Measurements from ENCODE around the gene SLC9A3.

Gene SLC9A3

DNA sequence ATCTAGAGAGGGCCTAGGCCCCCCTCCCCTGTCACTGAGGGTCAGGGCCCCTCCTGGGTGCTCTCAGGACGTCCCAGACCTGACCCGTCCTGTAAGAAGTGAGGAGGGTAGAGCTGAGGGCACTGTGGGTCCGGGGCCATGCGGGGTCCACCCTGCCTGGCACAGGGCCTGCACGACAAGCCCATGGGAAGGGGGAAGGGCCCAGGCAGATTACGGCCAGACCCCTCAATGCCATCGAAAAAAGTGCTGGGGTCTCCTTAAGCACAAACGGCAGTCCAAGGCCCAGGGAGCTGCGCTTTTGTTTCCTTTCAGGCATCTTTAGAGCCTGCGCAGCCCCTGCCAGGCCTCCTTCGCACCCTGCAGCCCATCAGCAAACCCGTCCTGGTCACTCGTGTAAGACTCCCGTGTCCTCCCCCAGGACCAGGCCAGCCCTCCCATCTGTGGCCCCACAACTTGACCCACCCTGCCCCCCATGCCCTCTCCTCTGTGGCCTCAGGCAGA lies 85.7 kb downstream of the SLC9A3 start:
- H3K4me1 ChIP-seq (ENCODE audit: insufficient read depth, low read length): peaks cover 10% of the 10 kb centered on the region
- H3K36me3 ChIP-seq (ENCODE audit: insufficient read depth, low read length): no peaks in the 10 kb centered on the region
- no peak overlapping the region for H3K27ac ChIP-seq (ENCODE audit: low read depth, low read length)
- H3K9ac ChIP-seq (ENCODE audit: low read length): no peak overlapping the region
- H3K27me3 ChIP-seq (ENCODE audit: control insufficient read depth in 1 of 2, insufficient read depth in 2 of 2, low read length in 2 of 2): peaks cover 0 to 10% of the 10 kb centered on the region in 2 donors
- no peak overlapping the region for H3K4me3 ChIP-seq (ENCODE audit: low read depth in 1 of 2, low read length in 2 of 2)
- H3K9me3 ChIP-seq (ENCODE audit: low read length): no peaks in the 10 kb centered on the region

GRCh38 chr5:437281-437771 lies 86.9 kb downstream of the SLC9A3 start:
- H3K4me3 ChIP-seq (ENCODE audit: low read depth in 1 of 2, low read length in 2 of 2): no peak overlapping the region
- H3K27ac ChIP-seq (ENCODE audit: low read depth, low read length): no peak overlapping the region
- no peaks in the 10 kb centered on the region for H3K9me3 ChIP-seq (ENCODE audit: low read length)
- H3K27me3 ChIP-seq (ENCODE audit: control insufficient read depth in 1 of 2, insufficient read depth in 2 of 2, low read length in 2 of 2): peaks cover 0 to 10% of the 10 kb centered on the region in 2 donors
- no peak overlapping the region for H3K9ac ChIP-seq (ENCODE audit: low read length)
- no peaks in the 10 kb centered on the region for H3K36me3 ChIP-seq (ENCODE audit: insufficient read depth, low read length)
- peaks cover 7% of the 10 kb centered on the region for H3K4me1 ChIP-seq (ENCODE audit: insufficient read depth, low read length)

GRCh38 chr5:436641-436975 lies 87.6 kb downstream of the SLC9A3 start:
- no peaks in the 10 kb centered on the region for H3K9me3 ChIP-seq (ENCODE audit: low read length)
- H3K27ac ChIP-seq (ENCODE audit: low read depth, low read length): no peak overlapping the region
- peaks cover 0 to 10% of the 10 kb centered on the region in 2 donors for H3K27me3 ChIP-seq (ENCODE audit: control insufficient read depth in 1 of 2, insufficient read depth in 2 of 2, low read length in 2 of 2)
- H3K4me1 ChIP-seq (ENCODE audit: insufficient read depth, low read length): no peaks in the 10 kb centered on the region
- no peaks in the 10 kb centered on the region for H3K36me3 ChIP-seq (ENCODE audit: insufficient read depth, low read length)
- H3K9ac ChIP-seq (ENCODE audit: low read length): no peak overlapping the region
- no peak overlapping the region for H3K4me3 ChIP-seq (ENCODE audit: low read depth in 1 of 2, low read length in 2 of 2)

- H3K4me3 ChIP-seq (ENCODE audit: low read depth in 1 of 2, low read length in 2 of 2): no peak overlapping the region
- no peak overlapping the region for H3K27ac ChIP-seq (ENCODE audit: low read depth, low read length)
- H3K4me1 ChIP-seq (ENCODE audit: insufficient read depth, low read length): no peaks in the 10 kb centered on the region
- no peaks in the 10 kb centered on the region for H3K9me3 ChIP-seq (ENCODE audit: low read length)
- H3K9ac ChIP-seq (ENCODE audit: low read length): no peak overlapping the region
- no peaks in the 10 kb centered on the region for H3K36me3 ChIP-seq (ENCODE audit: insufficient read depth, low read length)
- peaks cover 0 to 10% of the 10 kb centered on the region in 2 donors for H3K27me3 ChIP-seq (ENCODE audit: control insufficient read depth in 1 of 2, insufficient read depth in 2 of 2, low read length in 2 of 2)
Measured at GRCh38 chr5:435961-436640, 88.1 kb downstream of the SLC9A3 start.

GRCh38 chr5:435156-435790 lies 89.0 kb downstream of the SLC9A3 start:
- Histone ChIP-seq H3K36me3 (ENCODE audit: insufficient read depth, low read length) (no peaks in the 10 kb centered on the region), H3K9me3 (ENCODE audit: low read length) (no peaks in the 10 kb centered on the region), H3K4me1 (ENCODE audit: insufficient read depth, low read length) (no peaks in the 10 kb centered on the region), H3K27ac (ENCODE audit: low read depth, low read length) (no peak overlapping the region), H3K27me3 (ENCODE audit: control insufficient read depth in 1 of 2, insufficient read depth in 2 of 2, low read length in 2 of 2) (peaks cover 0 to 10% of the 10 kb centered on the region in 2 donors), H3K4me3 (ENCODE audit: low read depth in 1 of 2, low read length in 2 of 2) (no peak overlapping the region), H3K9ac (ENCODE audit: low read length) (no peak overlapping the region)

- Histone ChIP-seq H3K9me3 (ENCODE audit: low read length) (no peaks in the 10 kb centered on the region), H3K27me3 (ENCODE audit: control insufficient read depth in 1 of 2, insufficient read depth in 2 of 2, low read length in 2 of 2) (peaks cover 0 to 10% of the 10 kb centered on the region in 2 donors), H3K27ac (ENCODE audit: low read depth, low read length) (no peak overlapping the region), H3K4me3 (ENCODE audit: low read depth in 1 of 2, low read length in 2 of 2) (no peak overlapping the region), H3K36me3 (ENCODE audit: insufficient read depth, low read length) (no peaks in the 10 kb centered on the region), H3K4me1 (ENCODE audit: insufficient read depth, low read length) (no peaks in the 10 kb centered on the region), H3K9ac (ENCODE audit: low read length) (no peak overlapping the region)
Measured at GRCh38 chr5:434443-435146, 89.7 kb downstream of the SLC9A3 start.

- no peaks in the 10 kb centered on the region for H3K36me3 ChIP-seq (ENCODE audit: insufficient read depth, low read length)
- peaks cover 0 to 10% of the 10 kb centered on the region in 2 donors for H3K27me3 ChIP-seq (ENCODE audit: control insufficient read depth in 1 of 2, insufficient read depth in 2 of 2, low read length in 2 of 2)
- H3K9me3 ChIP-seq (ENCODE audit: low read length): no peaks in the 10 kb centered on the region
- H3K4me1 ChIP-seq (ENCODE audit: insufficient read depth, low read length): no peaks in the 10 kb centered on the region
- no peak overlapping the region for H3K4me3 ChIP-seq (ENCODE audit: low read depth in 1 of 2, low read length in 2 of 2)
- no peak overlapping the region for H3K9ac ChIP-seq (ENCODE audit: low read length)
- no peak overlapping the region for H3K27ac ChIP-seq (ENCODE audit: low read depth, low read length)
Measured at GRCh38 chr5:433836-434235, 90.4 kb downstream of the SLC9A3 start.

DNA sequence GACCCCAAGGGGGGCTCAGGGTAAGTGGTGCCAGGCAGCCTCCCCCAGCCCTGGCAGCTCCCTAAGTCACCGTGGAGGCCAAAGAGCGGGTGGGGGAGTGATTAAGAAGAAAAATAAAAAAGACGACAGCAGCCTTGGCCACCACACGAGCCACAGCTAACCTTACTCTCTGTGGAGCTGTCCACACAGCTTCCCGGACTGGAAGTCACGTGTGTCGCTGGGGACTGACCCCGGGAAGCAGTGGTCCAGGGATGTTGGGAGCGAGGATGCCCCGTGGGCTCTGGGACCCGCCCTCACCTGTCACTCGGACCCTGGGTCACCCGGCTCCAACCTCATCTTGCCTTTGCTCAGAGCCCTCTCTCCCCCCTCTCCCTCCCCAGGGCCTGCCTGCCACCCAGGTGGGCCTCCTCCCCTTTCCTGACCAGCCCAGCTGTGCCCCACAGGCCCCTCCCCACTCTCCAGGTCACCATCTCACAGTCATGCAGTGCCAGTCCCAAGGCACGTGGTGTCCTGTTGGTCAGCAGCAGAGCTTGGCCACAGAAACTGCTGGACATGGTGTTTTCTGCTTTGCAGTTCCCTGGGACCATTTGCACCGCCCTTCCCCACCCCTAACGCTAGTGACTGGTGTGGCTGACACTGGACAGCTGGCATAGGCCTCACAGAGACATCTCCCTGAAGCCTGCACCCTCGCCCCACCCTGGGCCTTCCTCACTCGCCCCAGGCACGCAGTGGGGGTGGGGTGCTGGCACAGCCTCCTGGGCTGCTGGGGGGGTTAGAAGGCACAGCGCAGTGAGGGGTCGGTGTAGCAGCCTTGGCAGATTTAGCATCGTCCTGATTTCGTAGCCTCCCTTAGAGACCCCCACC lies 91.1 kb downstream of the SLC9A3 start:
- Histone ChIP-seq H3K27ac (ENCODE audit: low read depth, low read length) (no peak overlapping the region), H3K4me1 (ENCODE audit: insufficient read depth, low read length) (no peaks in the 10 kb centered on the region), H3K36me3 (ENCODE audit: insufficient read depth, low read length) (no peaks in the 10 kb centered on the region), H3K9ac (ENCODE audit: low read length) (no peak overlapping the region), H3K4me3 (ENCODE audit: low read depth in 1 of 2, low read length in 2 of 2) (no peak overlapping the region), H3K9me3 (ENCODE audit: low read length) (no peaks in the 10 kb centered on the region), H3K27me3 (ENCODE audit: control insufficient read depth in 1 of 2, insufficient read depth in 2 of 2, low read length in 2 of 2) (peaks cover 0 to 10% of the 10 kb centered on the region in 2 donors)

DNA sequence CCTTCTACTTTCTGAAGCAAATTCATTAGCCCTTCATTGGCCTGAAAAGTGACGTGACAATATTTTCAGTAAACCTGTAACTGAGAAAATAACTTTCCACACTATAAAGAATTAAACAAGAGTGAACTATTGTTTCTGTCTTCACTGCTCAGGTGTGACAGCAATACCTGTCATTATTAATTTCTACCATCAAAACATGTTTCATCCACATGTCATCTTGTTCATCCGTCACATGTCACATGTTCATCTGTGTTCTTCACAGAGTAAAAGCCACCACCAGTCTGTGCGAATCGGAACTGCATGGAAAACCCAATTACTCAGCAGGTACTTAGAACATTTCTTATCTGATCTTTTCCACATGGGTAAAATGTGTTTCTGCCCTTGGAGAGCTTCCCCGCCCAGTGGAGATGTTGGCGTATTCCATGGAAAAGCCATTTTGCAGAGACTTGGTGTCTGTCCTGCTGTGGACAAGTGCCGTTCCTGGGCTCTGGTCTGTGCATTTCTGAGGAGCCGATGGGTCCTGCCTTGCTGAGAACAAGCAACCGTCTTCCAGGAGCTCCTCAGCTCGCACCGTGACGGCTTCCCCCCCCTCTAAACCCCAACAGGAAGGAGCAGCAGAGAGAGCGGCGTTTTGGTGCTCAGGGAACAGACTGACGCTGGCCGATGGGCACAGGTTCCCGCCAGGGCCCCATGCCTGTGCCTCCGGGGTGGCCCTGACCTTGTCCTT lies 91.9 kb downstream of the SLC9A3 start:
- Histone ChIP-seq H3K9me3 (ENCODE audit: low read length) (no peaks in the 10 kb centered on the region), H3K27ac (ENCODE audit: low read depth, low read length) (no peak overlapping the region), H3K9ac (ENCODE audit: low read length) (no peak overlapping the region), H3K4me1 (ENCODE audit: insufficient read depth, low read length) (no peaks in the 10 kb centered on the region), H3K27me3 (ENCODE audit: control insufficient read depth in 1 of 2, insufficient read depth in 2 of 2, low read length in 2 of 2) (peaks cover 0 to 10% of the 10 kb centered on the region in 2 donors), H3K36me3 (ENCODE audit: insufficient read depth, low read length) (no peaks in the 10 kb centered on the region), H3K4me3 (ENCODE audit: low read depth in 1 of 2, low read length in 2 of 2) (no peak overlapping the region)

DNA sequence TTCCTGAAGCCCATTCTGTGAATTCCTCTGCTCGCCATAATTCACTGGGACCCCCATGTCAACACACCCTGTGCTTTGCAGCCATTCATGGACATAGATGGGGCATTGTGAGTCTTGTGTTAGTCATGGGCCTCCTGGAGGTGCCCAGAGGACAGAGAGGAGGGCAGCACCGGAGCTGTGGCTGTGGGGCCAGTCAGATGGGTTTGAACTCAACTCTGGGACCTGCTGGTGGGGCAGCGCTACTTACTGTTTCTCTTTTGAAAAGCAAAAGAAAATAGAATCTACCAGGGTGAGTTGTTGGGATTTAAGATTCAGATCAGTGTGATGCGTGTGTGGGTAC lies 92.6 kb downstream of the SLC9A3 start:
- Histone ChIP-seq H3K4me1 (ENCODE audit: insufficient read depth, low read length) (no peaks in the 10 kb centered on the region), H3K9ac (ENCODE audit: low read length) (no peak overlapping the region), H3K9me3 (ENCODE audit: low read length) (no peaks in the 10 kb centered on the region), H3K4me3 (ENCODE audit: low read depth in 1 of 2, low read length in 2 of 2) (no peak overlapping the region), H3K27ac (ENCODE audit: low read depth, low read length) (no peak overlapping the region), H3K27me3 (ENCODE audit: control insufficient read depth in 1 of 2, insufficient read depth in 2 of 2, low read length in 2 of 2) (peaks cover 0 to 9% of the 10 kb centered on the region in 2 donors), H3K36me3 (ENCODE audit: insufficient read depth, low read length) (no peaks in the 10 kb centered on the region)
